ENCODE data around the gene SPATA33. TPM values are rescaled to one million over a fixed set of nuclear protein-coding genes. Genes with fewer than 3 reads are reported as not detected.

SPATA33 gene
- total RNA-seq, 1 donor from 2014 or later: 12.3 TPM

- FAIRE-seq: no peak
- Histone ChIP-seq H3K4me2 (ENCODE audit: low read length) (peak overlapping the region; percentile 50), H3K9ac (ENCODE audit: low read length) (no peak overlapping the region)
Observed at GRCh38 chr16:89623511-89624261, 34.0 kb upstream of the SPATA33 start.

GRCh38 chr16:89624777-89625761 is 32.6 kb upstream of the SPATA33 start:
- H2AFZ ChIP-seq (ENCODE audit: low read depth, low read length): no peak overlapping the region
- no peaks in the 10 kb centered on the region for H3K36me3 Mint-ChIP-seq (ENCODE audit: low read depth, unreplicated experiment)

More at GRCh38 chr16:89623511-89624261, 34.0 kb upstream of the SPATA33 start:
- no peaks in the 10 kb centered on the region for H3K9me3 Mint-ChIP-seq (ENCODE audit: unreplicated experiment)
- H3K4me1 ChIP-seq (ENCODE audit: insufficient read depth, low read length): peaks cover 6% of the 10 kb centered on the region
- H4K20me1 ChIP-seq (ENCODE audit: insufficient read depth, low read length): no peaks in the 10 kb centered on the region
- peak overlapping the region; percentile 10 for H3K27ac Mint-ChIP-seq (ENCODE audit: unreplicated experiment)
- no peaks in the 10 kb centered on the region for H3K36me3 Mint-ChIP-seq (ENCODE audit: low read depth, unreplicated experiment)
- no peak for TF ChIP-seq CTCF (IDR thresholded peaks at IDR 0.05; ENCODE audit: insufficient read depth, low read depth, low read length)
- TF ChIP-seq EZH2 (IDR thresholded peaks at IDR 0.05; ENCODE audit: insufficient read depth, low read length): peak; percentile 11
- no peak overlapping the region for H3K27ac ChIP-seq (ENCODE audit: low read depth, low read length)
- H3K79me2 ChIP-seq (ENCODE audit: insufficient read depth, low read length): no peaks in the 10 kb centered on the region
- H3K4me3 ChIP-seq (ENCODE audit: insufficient read depth, low read depth, low read length): no peak overlapping the region
- no peak for DNase-seq (ENCODE audit: low read depth)
- H2AFZ ChIP-seq (ENCODE audit: low read depth, low read length): peak overlapping the region; percentile 72
- peaks cover 25% of the 10 kb centered on the region for H3K27me3 Mint-ChIP-seq (ENCODE audit: low read depth, unreplicated experiment)
- H3K4me3 Mint-ChIP-seq (ENCODE audit: unreplicated experiment): no peak overlapping the region
- H3K4me1 Mint-ChIP-seq (ENCODE audit: low read depth, unreplicated experiment): peaks cover 7% of the 10 kb centered on the region
- no peaks in the 10 kb centered on the region for H3K36me3 ChIP-seq (ENCODE audit: insufficient read depth, low read length)
- H3K9me3 ChIP-seq (ENCODE audit: insufficient read depth, low read depth, low read length): no peaks in the 10 kb centered on the region
- H3K27me3 ChIP-seq (ENCODE audit: insufficient read depth, low read length): peaks cover 23% of the 10 kb centered on the region

More at GRCh38 chr16:89624777-89625761, 32.6 kb upstream of the SPATA33 start:
- DNase-seq (ENCODE audit: low read depth): no peak
- Mint-ChIP-seq H3K4me3 (ENCODE audit: unreplicated experiment) (no peak overlapping the region), H3K4me1 (ENCODE audit: low read depth, unreplicated experiment) (peaks cover 7% of the 10 kb centered on the region), H3K27ac (ENCODE audit: unreplicated experiment) (no peak overlapping the region), H3K27me3 (ENCODE audit: low read depth, unreplicated experiment) (peaks cover 25% of the 10 kb centered on the region), H3K9me3 (ENCODE audit: unreplicated experiment) (no peaks in the 10 kb centered on the region)
- H3K4me2 ChIP-seq (ENCODE audit: low read length): no peak overlapping the region
- H3K4me3 ChIP-seq (ENCODE audit: insufficient read depth, low read depth, low read length): no peak overlapping the region
- peaks cover 23% of the 10 kb centered on the region for H3K27me3 ChIP-seq (ENCODE audit: insufficient read depth, low read length)
- no peaks in the 10 kb centered on the region for H3K9me3 ChIP-seq (ENCODE audit: insufficient read depth, low read depth, low read length)
- no peak for FAIRE-seq
- no peaks in the 10 kb centered on the region for H3K79me2 ChIP-seq (ENCODE audit: insufficient read depth, low read length)
- no peaks in the 10 kb centered on the region for H3K36me3 ChIP-seq (ENCODE audit: insufficient read depth, low read length)
- H4K20me1 ChIP-seq (ENCODE audit: insufficient read depth, low read length): no peaks in the 10 kb centered on the region
- H3K4me1 ChIP-seq (ENCODE audit: insufficient read depth, low read length): peaks cover 6% of the 10 kb centered on the region
- no peak overlapping the region for H3K9ac ChIP-seq (ENCODE audit: low read length)
- H3K27ac ChIP-seq (ENCODE audit: low read depth, low read length): no peak overlapping the region
- TF ChIP-seq CTCF (IDR thresholded peaks at IDR 0.05; ENCODE audit: insufficient read depth, low read depth, low read length): no peak
- no peak for TF ChIP-seq EZH2 (IDR thresholded peaks at IDR 0.05; ENCODE audit: insufficient read depth, low read length)

Measured in astrocyte (in vitro differentiated cells and primary cell).